ENCODE results near the gene TMEM9B. TPM values are rescaled to one million over a fixed set of nuclear protein-coding genes. Genes with fewer than 3 reads are reported as not detected.
A peak's percentile ranks its signal among the peaks of the same experiment; 100 is the strongest.
"Not testable (repeated sequence)": the region's sequence is repeated elsewhere in the genome, so short reads cannot be mapped to it uniquely, and the experiment has no call there.

The TMEM9B gene
- polyA plus RNA-seq: 67.4 TPM
- long read RNA-seq, donor 1, transcript TMEM9B-205 (5 exons, 2,083 nt): major isoform, 22 of 26 reads
- long read RNA-seq, donor 1, partial matches to known transcripts: 0 of 26 reads
- long read RNA-seq, donor 1, other reads (novel, unspliced or antisense): 0 of 26 reads
- long read RNA-seq, donor 2, transcript TMEM9B-205 (5 exons, 2,083 nt): major isoform, 45 of 49 reads
- long read RNA-seq, donor 2, partial matches to known transcripts: 0 of 49 reads
- long read RNA-seq, donor 2, other reads (novel, unspliced or antisense): 0 of 49 reads
- long read RNA-seq, donor 3: 0 reads
- long read RNA-seq, donor 4, transcript TMEM9B-205 (5 exons, 2,083 nt): major isoform, 6 of 7 reads
- long read RNA-seq, donor 4, partial matches to known transcripts: 0 of 7 reads
- long read RNA-seq, donor 4, other reads (novel, unspliced or antisense): 0 of 7 reads
- long read RNA-seq, donor 5, transcript TMEM9B-205 (5 exons, 2,083 nt): major isoform, 21 of 39 reads
- long read RNA-seq, donor 5, partial matches to known transcripts: 18 of 39 reads
- long read RNA-seq, donor 5, other reads (novel, unspliced or antisense): 0 of 39 reads
- long read RNA-seq, donor 6, transcript TMEM9B-205 (5 exons, 2,083 nt): major isoform, 40 of 41 reads
- long read RNA-seq, donor 6, partial matches to known transcripts: 0 of 41 reads
- long read RNA-seq, donor 6, other reads (novel, unspliced or antisense): 0 of 41 reads
- long read RNA-seq, donor 7, transcript TMEM9B-205 (5 exons, 2,083 nt): major isoform, 13 of 28 reads
- long read RNA-seq, donor 7, partial matches to known transcripts: 15 of 28 reads
- long read RNA-seq, donor 7, other reads (novel, unspliced or antisense): 0 of 28 reads
- long read RNA-seq, donor 8, transcript TMEM9B-205 (5 exons, 2,083 nt): major isoform, 48 of 49 reads
- long read RNA-seq, donor 8, partial matches to known transcripts: 0 of 49 reads
- long read RNA-seq, donor 8, other reads (novel, unspliced or antisense): 0 of 49 reads
- long read RNA-seq, donor 9, transcript TMEM9B-205 (5 exons, 2,083 nt): major isoform, 30 of 30 reads
- long read RNA-seq, donor 9, partial matches to known transcripts: 0 of 30 reads
- long read RNA-seq, donor 9, other reads (novel, unspliced or antisense): 0 of 30 reads
- long read RNA-seq, donor 10, transcript TMEM9B-201 (4 exons, 1,659 nt): minor isoform, 5 of 44 reads
- long read RNA-seq, donor 10, transcript TMEM9B-205 (5 exons, 2,083 nt): major isoform, 38 of 44 reads
- long read RNA-seq, donor 10, partial matches to known transcripts: 0 of 44 reads
- long read RNA-seq, donor 10, other reads (novel, unspliced or antisense): 0 of 44 reads
- long read RNA-seq, donor 11, transcript TMEM9B-205 (5 exons, 2,083 nt): major isoform, 22 of 24 reads
- long read RNA-seq, donor 11, partial matches to known transcripts: 0 of 24 reads
- long read RNA-seq, donor 11, other reads (novel, unspliced or antisense): 0 of 24 reads

DNA sequence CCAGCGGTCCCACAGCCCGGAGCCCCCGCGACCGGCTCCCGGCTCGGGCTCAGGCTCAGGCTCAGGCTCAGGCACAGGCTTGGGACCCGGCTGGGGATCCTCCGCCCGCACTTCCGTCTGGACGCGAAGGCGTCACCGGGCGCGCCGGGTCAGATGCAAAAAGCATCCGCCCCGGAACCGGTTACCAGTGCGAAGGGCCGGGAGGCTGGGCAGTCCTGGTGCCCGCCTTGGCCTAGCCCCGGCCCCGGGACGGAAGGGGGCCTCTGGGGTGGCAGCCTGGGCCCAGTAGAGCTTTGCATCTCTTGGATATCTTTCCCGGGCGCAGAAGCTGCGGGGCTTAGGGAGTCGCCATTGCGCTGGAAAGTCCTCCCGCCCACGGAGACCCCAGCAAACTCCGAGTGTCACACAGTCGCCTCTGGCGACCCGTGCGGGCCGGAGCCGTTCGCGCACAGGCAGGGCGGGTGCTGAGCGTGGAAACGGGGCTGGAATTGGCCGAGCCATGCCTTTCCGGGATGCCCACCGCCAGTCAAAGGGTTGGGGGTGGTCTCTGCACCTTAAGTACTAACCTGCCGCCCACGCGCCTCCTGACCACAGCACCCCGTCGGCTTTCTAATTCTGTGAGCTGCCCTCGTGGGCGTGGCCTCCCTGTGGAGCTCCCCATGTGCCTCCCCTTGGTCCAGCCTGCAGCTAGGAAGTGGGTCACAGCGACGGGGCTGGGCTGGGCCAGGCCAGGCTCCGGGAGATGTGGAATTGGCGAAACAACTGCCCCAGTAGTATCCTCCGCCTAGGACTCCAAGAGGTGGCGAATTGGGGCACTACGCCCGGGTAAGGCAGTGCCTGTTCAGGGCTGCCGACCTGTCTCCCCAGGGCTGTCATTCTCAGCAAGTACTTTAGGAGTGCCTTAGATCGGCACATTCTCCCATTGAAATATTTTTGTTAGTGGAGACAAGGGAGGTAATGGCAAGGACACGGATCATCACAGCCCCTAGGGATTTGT lies at the start of gene TMEM9B:
Gene TMEM9B (minus strand): TSS at position 119 of the 997 bp plus-strand sequence. CDS start 129 bp downstream, outside the sequence.
- H3K9me3 ChIP-seq (ENCODE audit: control insufficient read depth, low read depth, low read length): no peaks in the 10 kb centered on the region
- H3K4me3 ChIP-seq (ENCODE audit: low read length): peak within 1 kb of the TSS; percentile 98
- peak; percentile 92 to 97 for DNase-seq
- WGBS (ENCODE audit: insufficient coverage, low lambda C conversion rate): no CpG with 5 or more reads among the region's 67 CpGs
- no peaks in the 10 kb centered on the region for H3K27me3 ChIP-seq (ENCODE audit: control insufficient read depth, insufficient read depth, low read length)
- H3K4me1 ChIP-seq (ENCODE audit: control insufficient read depth, insufficient read depth, low read length): peaks cover 12% of the 10 kb centered on the region
- H3K36me3 ChIP-seq (ENCODE audit: control insufficient read depth, insufficient read depth, low read length): peaks cover 4% of the 10 kb centered on the region
- H3K27ac ChIP-seq (ENCODE audit: low read length): peak within 1 kb of the TSS; percentile 99

DNA sequence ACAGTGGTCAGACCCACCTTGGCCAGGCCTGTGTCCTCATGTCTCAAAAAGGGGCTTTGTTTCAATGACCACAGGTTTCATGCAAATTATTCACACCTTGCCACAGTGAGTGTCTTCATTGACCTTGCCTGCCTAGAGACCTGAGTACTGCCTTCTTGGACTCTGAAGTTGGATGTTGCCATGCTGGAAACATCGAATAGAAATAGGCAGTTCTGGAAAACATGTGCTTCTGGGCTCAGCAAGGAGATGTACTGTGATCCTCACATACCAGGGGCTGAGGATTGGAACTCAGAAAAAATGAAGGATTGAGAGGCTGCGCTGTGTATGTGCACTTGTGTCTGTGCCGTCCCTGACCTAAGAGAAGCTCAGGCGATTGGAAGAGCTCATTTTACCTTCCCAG lies 49.1 kb upstream of the TMEM9B start:
- no peaks in the 10 kb centered on the region for H3K27me3 ChIP-seq (ENCODE audit: control insufficient read depth, insufficient read depth, low read length)
- H3K4me3 ChIP-seq (ENCODE audit: low read length): no peak overlapping the region
- H3K4me1 ChIP-seq (ENCODE audit: control insufficient read depth, insufficient read depth, low read length): no peaks in the 10 kb centered on the region
- no CpG with 5 or more reads among the region's 4 CpGs for WGBS (ENCODE audit: insufficient coverage, low lambda C conversion rate)
- H3K36me3 ChIP-seq (ENCODE audit: control insufficient read depth, insufficient read depth, low read length): no peaks in the 10 kb centered on the region
- no peaks in the 10 kb centered on the region for H3K9me3 ChIP-seq (ENCODE audit: control insufficient read depth, low read depth, low read length)
- DNase-seq: no peak
- no peak overlapping the region for H3K27ac ChIP-seq (ENCODE audit: low read length)

DNA sequence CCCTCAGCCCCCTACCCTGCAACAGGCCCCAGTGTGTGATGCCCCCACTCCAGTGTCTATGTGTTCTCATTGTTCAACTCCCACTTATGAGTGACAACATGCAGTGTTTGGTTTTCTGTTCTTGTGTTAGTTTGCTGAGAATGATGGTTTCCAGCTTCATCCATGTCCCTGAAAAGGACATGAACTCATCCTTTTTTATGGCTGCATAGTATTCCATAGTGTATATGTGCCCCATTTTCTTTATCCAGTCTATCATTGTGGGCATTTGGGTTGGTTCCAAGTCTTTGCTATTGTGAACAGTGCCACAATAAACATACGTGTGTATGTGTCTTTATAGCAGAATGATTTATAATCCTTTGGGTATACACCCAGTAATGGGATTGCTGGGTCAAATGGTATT lies 45.3 kb upstream of the TMEM9B start:
- H3K4me3 ChIP-seq (ENCODE audit: low read length); H3K27ac ChIP-seq (ENCODE audit: low read length); H3K9me3 ChIP-seq (ENCODE audit: control insufficient read depth, low read depth, low read length); H3K27me3 ChIP-seq (ENCODE audit: control insufficient read depth, insufficient read depth, low read length); DNase-seq; H3K4me1 ChIP-seq (ENCODE audit: control insufficient read depth, insufficient read depth, low read length); H3K36me3 ChIP-seq (ENCODE audit: control insufficient read depth, insufficient read depth, low read length): not testable (repeated sequence)
- WGBS (ENCODE audit: insufficient coverage, low lambda C conversion rate): no CpG with 5 or more reads among the region's 1 CpG

DNA sequence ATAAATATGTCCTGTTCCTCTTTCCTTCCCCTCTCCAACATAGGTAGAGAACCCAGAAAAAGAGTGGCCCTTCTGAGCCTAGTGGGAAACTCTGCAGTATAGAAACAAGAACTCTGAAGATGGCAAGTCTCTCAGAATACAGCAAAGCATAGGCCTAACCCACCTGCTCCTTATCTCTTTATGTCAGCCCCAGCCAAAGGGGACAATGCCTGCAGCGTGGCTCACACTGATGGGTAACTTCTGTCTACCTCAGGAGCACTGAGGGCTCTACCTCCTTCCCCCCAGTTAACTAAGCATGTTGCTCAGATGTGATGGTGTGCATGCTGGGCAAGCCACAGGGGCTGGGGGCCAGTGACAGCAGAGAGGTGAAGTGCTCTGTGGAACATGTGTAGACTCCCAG lies 44.4 kb upstream of the TMEM9B start:
- DNase-seq: no peak
- Histone ChIP-seq H3K9me3 (ENCODE audit: control insufficient read depth, low read depth, low read length) (peaks cover 7% of the 10 kb centered on the region), H3K36me3 (ENCODE audit: control insufficient read depth, insufficient read depth, low read length) (no peaks in the 10 kb centered on the region), H3K27ac (ENCODE audit: low read length) (no peak overlapping the region), H3K27me3 (ENCODE audit: control insufficient read depth, insufficient read depth, low read length) (peaks cover 17% of the 10 kb centered on the region), H3K4me3 (ENCODE audit: low read length) (no peak overlapping the region), H3K4me1 (ENCODE audit: control insufficient read depth, insufficient read depth, low read length) (peaks cover 1% of the 10 kb centered on the region)
- WGBS (ENCODE audit: insufficient coverage, low lambda C conversion rate): no CpG with 5 or more reads among the region's 1 CpG

DNA sequence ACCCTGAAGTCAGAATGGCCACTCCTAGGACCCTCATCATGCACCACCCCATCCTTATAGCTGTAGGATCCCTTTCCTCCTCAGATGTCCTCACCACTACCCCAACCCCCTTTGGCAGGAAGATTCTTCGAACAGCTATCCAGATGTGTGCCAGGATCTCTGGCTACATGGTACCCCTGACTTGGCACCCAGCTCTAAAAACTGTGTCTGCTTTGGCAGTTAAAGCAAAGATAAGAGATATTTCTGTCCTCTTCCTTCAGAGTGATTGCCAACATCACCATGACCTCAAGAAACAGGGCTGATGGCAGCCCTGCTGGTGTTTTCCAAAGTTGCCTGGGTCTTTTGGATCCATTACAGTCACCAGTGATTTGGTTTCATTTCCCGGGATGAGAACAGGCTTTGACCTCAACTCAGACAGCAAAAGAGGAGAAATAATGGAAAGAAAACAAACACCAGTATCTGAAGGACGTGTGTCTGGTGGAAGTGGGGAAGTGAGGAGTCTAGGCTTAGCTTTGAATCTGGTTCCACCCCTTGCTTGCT lies 43.8 kb upstream of the TMEM9B start:
- no peak overlapping the region for H3K4me3 ChIP-seq (ENCODE audit: low read length)
- 100% methylated on average over 1 of the region's 3 CpGs for WGBS (ENCODE audit: insufficient coverage, low lambda C conversion rate)
- DNase-seq: no peak
- H3K4me1 ChIP-seq (ENCODE audit: control insufficient read depth, insufficient read depth, low read length): peaks cover 7% of the 10 kb centered on the region
- no peaks in the 10 kb centered on the region for H3K36me3 ChIP-seq (ENCODE audit: control insufficient read depth, insufficient read depth, low read length)
- H3K27ac ChIP-seq (ENCODE audit: low read length): no peak overlapping the region
- peaks cover 9% of the 10 kb centered on the region for H3K9me3 ChIP-seq (ENCODE audit: control insufficient read depth, low read depth, low read length)
- H3K27me3 ChIP-seq (ENCODE audit: control insufficient read depth, insufficient read depth, low read length): peaks cover 23% of the 10 kb centered on the region

DNA sequence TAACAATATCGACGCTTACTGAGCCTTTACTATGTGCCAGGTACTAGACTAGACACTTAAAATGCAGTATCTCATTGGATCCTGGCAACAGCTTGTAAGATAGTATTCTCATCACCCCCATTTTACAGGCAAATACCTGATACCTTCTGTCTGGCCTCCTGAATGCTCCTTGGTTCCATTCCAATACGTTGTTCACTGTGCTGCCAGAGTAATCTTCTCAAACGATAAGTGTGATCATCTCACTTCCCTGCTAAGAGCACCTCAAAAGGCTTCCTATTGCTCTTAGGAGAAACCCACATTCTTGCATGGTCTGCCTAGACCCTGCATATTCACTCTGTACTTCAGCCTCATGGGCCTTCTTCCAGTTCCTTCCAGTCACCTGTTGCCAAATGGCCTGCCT lies 40.8 kb upstream of the TMEM9B start:
- DNase-seq: no peak

DNA sequence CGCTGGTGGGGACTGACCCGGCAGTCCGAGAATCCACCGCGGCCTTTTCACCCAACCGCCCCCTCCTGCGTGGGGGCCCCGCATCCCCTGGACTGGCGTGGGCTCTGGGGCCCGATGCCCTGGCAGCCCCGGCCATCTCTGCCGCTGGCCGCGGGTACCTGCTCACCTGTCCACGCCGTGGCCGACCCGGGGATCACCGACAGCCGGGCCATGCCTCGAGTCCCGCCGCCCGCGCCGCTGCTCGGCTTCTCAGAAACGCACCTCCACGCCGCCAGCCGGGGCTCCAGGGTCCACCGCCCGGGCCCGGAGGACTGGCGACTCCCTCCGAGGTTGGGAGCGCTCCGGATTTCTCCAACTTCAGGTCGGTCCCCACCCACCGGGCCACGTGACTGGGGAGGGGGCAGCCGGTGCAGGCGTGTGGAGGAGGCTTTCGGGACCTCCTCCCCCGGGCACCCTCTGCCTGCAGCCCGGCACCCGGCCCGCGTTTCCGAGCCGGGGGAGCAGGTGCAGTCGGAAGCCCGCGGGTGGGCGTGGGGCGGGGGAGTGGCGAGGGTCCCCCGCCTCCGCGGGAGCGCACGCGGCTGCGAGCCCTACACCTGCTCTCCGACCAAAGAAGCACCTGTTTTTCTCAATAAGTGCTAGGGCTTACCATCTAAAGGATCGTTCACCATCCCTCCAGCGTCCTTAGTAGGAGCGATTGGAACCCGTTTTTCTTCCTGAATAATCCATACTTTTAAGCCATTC lies 40.1 kb upstream of the TMEM9B start:
- H3K9me3 ChIP-seq (ENCODE audit: control insufficient read depth, low read depth, low read length): peaks cover 9% of the 10 kb centered on the region
- peaks cover 11% of the 10 kb centered on the region for H3K4me1 ChIP-seq (ENCODE audit: control insufficient read depth, insufficient read depth, low read length)
- peaks cover 38% of the 10 kb centered on the region for H3K27me3 ChIP-seq (ENCODE audit: control insufficient read depth, insufficient read depth, low read length)
- 20% methylated on average over 2 of the region's 69 CpGs for WGBS (ENCODE audit: insufficient coverage, low lambda C conversion rate)
- H3K27ac ChIP-seq (ENCODE audit: low read length): no peak overlapping the region
- no peaks in the 10 kb centered on the region for H3K36me3 ChIP-seq (ENCODE audit: control insufficient read depth, insufficient read depth, low read length)
- peak overlapping the region; percentile 29 for H3K4me3 ChIP-seq (ENCODE audit: low read length)
- peak in 1 of 2 donors; percentile 38 for DNase-seq

More for the DNA sequence above, 40.8 kb upstream of the TMEM9B start:
- Histone ChIP-seq H3K9me3 (ENCODE audit: control insufficient read depth, low read depth, low read length) (peaks cover 9% of the 10 kb centered on the region), H3K4me1 (ENCODE audit: control insufficient read depth, insufficient read depth, low read length) (peaks cover 11% of the 10 kb centered on the region), H3K36me3 (ENCODE audit: control insufficient read depth, insufficient read depth, low read length) (no peaks in the 10 kb centered on the region), H3K27ac (ENCODE audit: low read length) (no peak overlapping the region), H3K4me3 (ENCODE audit: low read length) (no peak overlapping the region), H3K27me3 (ENCODE audit: control insufficient read depth, insufficient read depth, low read length) (peaks cover 38% of the 10 kb centered on the region)
- 70% methylated on average over 2 of the region's 4 CpGs for WGBS (ENCODE audit: insufficient coverage, low lambda C conversion rate)

DNA sequence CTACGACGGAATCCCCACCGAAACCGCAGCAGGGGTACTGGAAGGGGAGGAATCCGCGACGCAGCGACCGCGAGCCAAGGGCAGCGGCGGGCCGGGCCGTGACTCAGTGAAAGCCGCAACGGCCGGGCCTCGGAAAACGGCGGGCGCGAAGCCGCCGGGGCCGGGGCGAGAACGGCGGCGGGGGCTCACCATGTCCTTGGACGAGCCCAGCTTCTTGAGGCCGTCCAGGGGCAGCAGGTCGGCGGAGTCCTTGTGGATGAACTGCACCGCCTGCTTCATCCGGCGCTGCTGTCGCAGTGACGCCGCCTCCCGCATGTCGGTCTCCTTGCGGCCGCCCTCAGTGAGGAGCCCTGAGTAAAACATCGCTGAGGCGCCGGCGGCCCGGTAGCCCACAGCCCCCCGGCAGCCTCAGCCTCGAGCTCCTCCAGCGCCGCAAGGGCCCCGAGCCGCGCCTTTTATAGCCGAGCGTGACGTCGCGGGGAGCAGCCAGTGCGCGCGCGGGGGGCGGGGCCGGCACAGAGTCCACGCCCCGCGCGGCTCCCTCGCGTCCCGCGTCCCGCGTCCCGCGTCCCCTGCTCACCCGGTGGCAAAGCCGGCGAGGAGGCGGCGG lies 39.4 kb upstream of the TMEM9B start, which contains the start of gene NRIP3:
Gene NRIP3 (minus strand): TSS at position 429 of the 610 bp plus-strand sequence. CDS start 66 bp downstream, at position 363.
- peak within 1 kb of the TSS; percentile 44 for H3K4me3 ChIP-seq (ENCODE audit: low read length)
- peaks cover 38% of the 10 kb centered on the region for H3K27me3 ChIP-seq (ENCODE audit: control insufficient read depth, insufficient read depth, low read length)
- peaks cover 11% of the 10 kb centered on the region for H3K4me1 ChIP-seq (ENCODE audit: control insufficient read depth, insufficient read depth, low read length)
- H3K9me3 ChIP-seq (ENCODE audit: control insufficient read depth, low read depth, low read length): peaks cover 9% of the 10 kb centered on the region
- H3K27ac ChIP-seq (ENCODE audit: low read length): no peak within 1 kb of the TSS
- peak; percentile 58 to 80 for DNase-seq
- H3K36me3 ChIP-seq (ENCODE audit: control insufficient read depth, insufficient read depth, low read length): no peaks in the 10 kb centered on the region
- WGBS (ENCODE audit: insufficient coverage, low lambda C conversion rate): no CpG with 5 or more reads among the region's 83 CpGs
